ENCODE results near the gene REP15. TPM values are rescaled to one million over a fixed set of nuclear protein-coding genes. Genes with fewer than 3 reads are reported as not detected.

The REP15 gene
- total RNA-seq, 2 experiments from 2014 or later = not detected

DNA sequence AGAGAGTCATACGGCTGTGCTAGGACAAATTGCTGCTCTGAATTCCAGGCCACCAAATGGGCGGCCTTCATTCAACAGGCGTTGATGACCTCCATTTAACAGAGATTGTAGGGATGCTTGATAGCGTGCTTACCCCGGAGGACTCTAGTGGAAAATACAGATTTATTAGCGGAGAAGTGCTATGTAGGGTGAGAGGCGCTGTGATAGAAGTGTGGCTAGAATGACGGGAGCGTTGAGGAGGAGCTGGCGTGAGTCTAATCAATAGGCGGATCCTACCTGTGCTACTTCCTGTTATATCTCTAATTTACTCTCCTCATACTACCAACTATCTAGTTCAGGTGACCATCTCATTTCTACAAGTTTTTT is 15.1 kb downstream of the REP15 start:
- Mint-ChIP-seq H3K9me3 (no peaks in the 10 kb centered on the region), H3K36me3 (ENCODE audit: low read depth) (peaks cover 22% of the 10 kb centered on the region)
- peak; percentile 37 for DNase-seq

DNA sequence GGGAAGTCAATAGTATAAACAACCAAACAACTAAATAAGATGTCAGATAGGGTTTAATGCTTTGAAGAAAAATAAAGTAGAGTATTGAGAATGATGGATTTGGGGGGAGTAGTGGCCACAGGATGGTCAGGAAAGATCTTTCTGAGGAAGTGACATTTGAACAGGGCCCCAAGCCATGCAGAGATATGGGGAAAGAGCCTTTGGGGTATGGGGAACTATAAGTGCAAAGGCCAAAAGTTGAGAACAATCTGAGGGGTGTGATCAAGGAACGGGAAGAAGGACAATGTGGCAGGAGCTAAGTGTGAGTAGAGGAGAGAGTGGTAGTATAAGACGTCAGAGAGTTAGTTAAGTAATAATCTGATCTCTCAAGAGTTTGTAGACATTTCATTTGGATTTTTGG is 15.7 kb downstream of the REP15 start:
- H3K4me1 Mint-ChIP-seq (ENCODE audit: low read depth) = peaks cover 20% of the 10 kb centered on the region
- TF ChIP-seq, protein P1, sequence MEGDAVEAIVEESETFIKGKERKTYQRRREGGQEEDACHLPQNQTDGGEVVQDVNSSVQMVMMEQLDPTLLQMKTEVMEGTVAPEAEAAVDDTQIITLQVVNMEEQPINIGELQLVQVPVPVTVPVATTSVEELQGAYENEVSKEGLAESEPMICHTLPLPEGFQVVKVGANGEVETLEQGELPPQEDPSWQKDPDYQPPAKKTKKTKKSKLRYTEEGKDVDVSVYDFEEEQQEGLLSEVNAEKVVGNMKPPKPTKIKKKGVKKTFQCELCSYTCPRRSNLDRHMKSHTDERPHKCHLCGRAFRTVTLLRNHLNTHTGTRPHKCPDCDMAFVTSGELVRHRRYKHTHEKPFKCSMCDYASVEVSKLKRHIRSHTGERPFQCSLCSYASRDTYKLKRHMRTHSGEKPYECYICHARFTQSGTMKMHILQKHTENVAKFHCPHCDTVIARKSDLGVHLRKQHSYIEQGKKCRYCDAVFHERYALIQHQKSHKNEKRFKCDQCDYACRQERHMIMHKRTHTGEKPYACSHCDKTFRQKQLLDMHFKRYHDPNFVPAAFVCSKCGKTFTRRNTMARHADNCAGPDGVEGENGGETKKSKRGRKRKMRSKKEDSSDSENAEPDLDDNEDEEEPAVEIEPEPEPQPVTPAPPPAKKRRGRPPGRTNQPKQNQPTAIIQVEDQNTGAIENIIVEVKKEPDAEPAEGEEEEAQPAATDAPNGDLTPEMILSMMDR (IDR thresholded peaks at IDR 0.05) = no peak
- peak overlapping the region; percentile 0 for H3K27ac Mint-ChIP-seq
- H3K36me3 Mint-ChIP-seq (ENCODE audit: low read depth) = peaks cover 24% of the 10 kb centered on the region
- ATAC-seq (no peak), DNase-seq (no peak)
- ChIA-PET POLR2A (interaction anchor here (1.1 kb wide), 1 partner anchor 69 kb away, joined by 3 read pairs; no protein-coding TSS in a partner anchor), CTCF (no interaction called here)
- H3K27me3 Mint-ChIP-seq = peaks cover 6% of the 10 kb centered on the region
- intact Hi-C loops (cut with micrococcal nuclease) = no loop called here
- peak overlapping the region; percentile 90 for H3K4me3 Mint-ChIP-seq
- H3K9me3 Mint-ChIP-seq = no peaks in the 10 kb centered on the region

More for the DNA sequence above, 15.1 kb downstream of the REP15 start:
- peak overlapping the region; percentile 90 for H3K4me3 Mint-ChIP-seq
- ChIA-PET POLR2A (interaction anchor here (1.0 to 1.1 kb wide), 2 partner anchors 8 to 69 kb away, joined by 3 read pairs; no protein-coding TSS in a partner anchor), CTCF (no interaction called here)
- TF ChIP-seq, protein P1 (IDR thresholded peaks at IDR 0.05) = no peak
- peaks cover 20% of the 10 kb centered on the region for H3K4me1 Mint-ChIP-seq (ENCODE audit: low read depth)
- peak; percentile 34 for ATAC-seq
- peak overlapping the region; percentile 98 for H3K27ac Mint-ChIP-seq
- intact Hi-C loops (cut with micrococcal nuclease) = no loop called here
- peaks cover 6% of the 10 kb centered on the region for H3K27me3 Mint-ChIP-seq

DNA sequence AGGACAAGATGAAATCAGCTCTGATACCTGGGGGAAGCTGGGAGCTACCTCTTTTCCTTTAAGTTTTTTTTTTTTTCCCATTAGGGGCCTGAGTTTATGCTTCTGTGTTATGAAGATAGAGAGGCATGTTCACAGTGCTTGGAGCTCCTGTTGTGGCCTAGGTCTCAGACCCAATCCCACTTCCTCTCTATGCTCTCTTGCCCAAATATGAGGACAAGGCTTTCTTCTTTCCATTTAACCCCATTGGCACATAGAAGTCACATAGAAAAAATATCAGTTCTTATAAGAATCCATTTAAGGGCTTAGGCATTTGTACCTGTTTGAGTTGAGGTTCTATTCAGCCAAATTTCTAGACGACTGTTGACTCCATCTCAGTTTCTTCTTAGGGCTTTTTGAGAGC is 27.0 kb downstream of the REP15 start:
- intact Hi-C loops (cut with micrococcal nuclease) = no loop called here
- POLR2A ChIA-PET = no interaction called here

DNA sequence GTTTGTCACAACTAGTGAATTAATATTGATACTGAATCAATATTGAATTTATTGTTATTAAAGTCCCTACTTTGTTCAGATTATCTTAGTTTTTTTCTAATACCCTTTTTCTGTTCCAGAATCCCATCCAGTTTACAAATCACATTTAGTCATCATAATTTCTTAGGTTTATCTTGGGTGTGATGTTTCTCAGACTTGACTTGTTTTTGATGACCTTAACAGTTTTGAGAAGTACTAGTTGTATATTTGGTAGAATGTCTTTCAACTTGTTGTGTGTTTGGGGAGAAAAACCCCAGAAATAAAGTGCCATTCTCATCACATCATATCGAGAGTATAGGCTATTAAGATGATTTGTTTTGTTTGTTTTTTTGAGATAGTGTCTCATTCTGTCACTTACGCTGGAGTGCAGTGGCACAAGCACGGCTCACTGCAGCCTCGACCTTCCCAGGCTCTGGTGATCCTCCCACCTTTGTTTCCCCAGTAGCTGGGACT is 33.9 kb downstream of the REP15 start:
- H3K4me1 Mint-ChIP-seq (ENCODE audit: low read depth) = no peaks in the 10 kb centered on the region
- ChIA-PET CTCF (no interaction called here), POLR2A (interaction anchor here (1.0 kb wide), 1 partner anchor 50 kb away, joined by 3 read pairs; the partner anchor contains the start of genes KLHL42 and MANSC4)
- intact Hi-C loops (cut with micrococcal nuclease) = loop anchor here (5.0 kb wide), 1 partner anchor 212 kb away; no protein-coding TSS in a partner anchor
- H3K27me3 Mint-ChIP-seq = no peaks in the 10 kb centered on the region
- peaks cover 22% of the 10 kb centered on the region for H3K36me3 Mint-ChIP-seq (ENCODE audit: low read depth)
- ATAC-seq (no peak), DNase-seq (no peak)
- no peaks in the 10 kb centered on the region for H3K9me3 Mint-ChIP-seq
- no peak overlapping the region for H3K4me3 Mint-ChIP-seq
- TF ChIP-seq, protein P1 (IDR thresholded peaks at IDR 0.05) = no peak
- no peak overlapping the region for H3K27ac Mint-ChIP-seq

More for the DNA sequence above, 27.0 kb downstream of the REP15 start:
- DNase-seq (no peak), ATAC-seq (no peak)
- Mint-ChIP-seq H3K4me3 (no peak overlapping the region), H3K27ac (no peak overlapping the region), H3K27me3 (no peaks in the 10 kb centered on the region), H3K36me3 (ENCODE audit: low read depth) (peaks cover 16% of the 10 kb centered on the region), H3K9me3 (no peaks in the 10 kb centered on the region), H3K4me1 (ENCODE audit: low read depth) (peaks cover 5% of the 10 kb centered on the region)
- CTCF ChIA-PET = interaction anchor here (0.8 to 1.6 kb wide), 3 partner anchors 8 to 98 kb away, joined by 3 to 8 read pairs (median 7); no protein-coding TSS in a partner anchor
- TF ChIP-seq, protein P1 (IDR thresholded peaks at IDR 0.05) = no peak

DNA sequence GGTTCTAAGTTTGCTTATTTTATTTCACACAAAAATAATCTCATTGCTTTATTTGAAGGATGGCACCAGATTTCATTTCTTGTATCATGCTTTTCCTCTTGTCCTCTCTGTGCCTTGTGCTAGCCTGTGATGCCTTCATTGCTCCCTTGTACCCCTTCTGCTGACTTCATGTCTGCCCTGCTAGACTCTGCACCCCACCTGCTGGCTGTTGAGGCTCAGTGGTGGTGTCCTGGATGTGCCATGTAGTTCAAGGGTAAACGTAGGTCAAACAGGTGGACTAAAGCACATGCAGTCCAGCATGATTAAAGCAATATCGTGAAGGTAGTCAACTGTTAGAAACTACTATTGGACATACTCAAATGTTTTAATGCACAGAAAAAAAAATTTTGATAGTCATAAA is 36.0 kb downstream of the REP15 start:
- H3K4me1 Mint-ChIP-seq (ENCODE audit: low read depth) = no peaks in the 10 kb centered on the region
- ATAC-seq = no peak
- H3K27ac Mint-ChIP-seq = no peak overlapping the region
- TF ChIP-seq, protein P1 (IDR thresholded peaks at IDR 0.05) = no peak
- H3K27me3 Mint-ChIP-seq = no peaks in the 10 kb centered on the region
- peak; percentile 12 for DNase-seq
- CTCF ChIA-PET = interaction anchor here (0.5 to 7.4 kb wide), 17 partner anchors 8 to 238 kb away, joined by 3 to 65 read pairs (median 4); no protein-coding TSS in a partner anchor
- no peaks in the 10 kb centered on the region for H3K9me3 Mint-ChIP-seq
- no peak overlapping the region for H3K4me3 Mint-ChIP-seq
- H3K36me3 Mint-ChIP-seq (ENCODE audit: low read depth) = peaks cover 22% of the 10 kb centered on the region
- intact Hi-C loops (cut with micrococcal nuclease) = loop anchor here (5.0 kb wide), 1 partner anchor 210 kb away; no protein-coding TSS in a partner anchor
- POLR2A ChIA-PET = interaction anchor here (1.0 kb wide), 1 partner anchor 89 kb away, joined by 3 read pairs; no protein-coding TSS in a partner anchor
